Colonic mucosa (tissue), 4 donors: Measurements from ENCODE around the gene STXBP6. TPM values are rescaled to one million over a fixed set of nuclear protein-coding genes. Genes with fewer than 3 reads are reported as not detected.

Experiments
- DNase-seq: peaks from one replicate; pipeline ENCODE4 v3.0.0-alpha.2; 2020
- H3K27ac ChIP-seq: fragments of 200-600 bp; one replicate; pipeline ENCODE4 v1.8.0; 2021
- H3K27me3 ChIP-seq: fragments of 200-600 bp; one replicate; pipeline ENCODE4 v1.8.0; 2021
- H3K36me3 ChIP-seq: fragments of 200-600 bp; one replicate; pipeline ENCODE4 v1.8.0; 2021
- H3K4me1 ChIP-seq: fragments of 200-600 bp; one replicate; pipeline ENCODE4 v1.8.0; 2021; ENCODE audit warnings: mild to moderate bottlenecking
- H3K4me3 ChIP-seq: fragments of 200-600 bp; one replicate; pipeline ENCODE4 v1.8.0; 2021
- H3K9ac ChIP-seq, 2 donors: one replicate each; pipeline ENCODE4 v1.7.0; 2013; ENCODE audit warnings: control low read depth in 2 of 2, low read depth in 2 of 2, low read length in 2 of 2
- H3K9me3 ChIP-seq: fragments of 200-600 bp; one replicate; pipeline ENCODE4 v1.8.0; 2021
- CTCF ChIP-seq: fragments of 200-600 bp; IDR thresholded peaks from one replicate; pipeline ENCODE4 v1.8.0; 2022; ENCODE audit warnings: antibody characterized with exemption, mild to moderate bottlenecking
- intact Hi-C: fragments of 100-400 bp; cut with DNase I; formaldehyde crosslinking; loops from one replicate; pipeline ENCODE4 v1.14.1; 2022
- total RNA-seq, 2 donors: library from RNA; stranded (reverse); fragmentation: NEBNext Ultra II Directional in 1 of 2; extraction: Animal tissue kit (Norgen Biotek cat#: 25700) in 1 of 2; gene quantifications; one replicate each; pipeline ENCODE4 v1.2.1, GENCODE V29; 2021
- donor health status: healthy.
- donor health status: DM: no; HTN: no; CAD: no.
- donor health status: DM: no; HTN: no; CAD: no.

STXBP6 gene
- total RNA-seq, 2 donors from 2014 or later: 23.7 to 26.1 TPM

- intact Hi-C loops: no loop called here
- no peak for DNase-seq
- Histone ChIP-seq H3K27me3 (no peaks in the 10 kb centered on the region), H3K9me3 (no peaks in the 10 kb centered on the region), H3K4me3 (no peak overlapping the region), H3K36me3 (no peaks in the 10 kb centered on the region), H3K4me1 (no peaks in the 10 kb centered on the region), H3K27ac (no peak overlapping the region), H3K9ac (no peak overlapping the region)
- TF ChIP-seq CTCF: no peak
These were observed 78.7 kb downstream of the STXBP6 start for GRCh38 chr14:24971255-24971654.

GRCh38 chr14:24966579-24966964, 83.4 kb downstream of the STXBP6 start:
- no peak for DNase-seq
- H3K4me1 ChIP-seq: no peaks in the 10 kb centered on the region
- H3K9me3 ChIP-seq: no peaks in the 10 kb centered on the region
- H3K27me3 ChIP-seq: no peaks in the 10 kb centered on the region
- no peak overlapping the region for H3K27ac ChIP-seq
- intact Hi-C loops: no loop called here
- TF ChIP-seq CTCF: no peak
- peak overlapping the region in 1 of 2 donors; percentile 23 for H3K9ac ChIP-seq
- no peaks in the 10 kb centered on the region for H3K36me3 ChIP-seq
- H3K4me3 ChIP-seq: no peak overlapping the region

- no peaks in the 10 kb centered on the region for H3K9me3 ChIP-seq
- no peak overlapping the region for H3K4me3 ChIP-seq
- H3K27ac ChIP-seq: no peak overlapping the region
- intact Hi-C loops: no loop called here
- H3K36me3 ChIP-seq: no peaks in the 10 kb centered on the region
- H3K27me3 ChIP-seq: no peaks in the 10 kb centered on the region
- DNase-seq: no peak
- no peaks in the 10 kb centered on the region for H3K4me1 ChIP-seq
- H3K9ac ChIP-seq: peak overlapping the region in 1 of 2 donors; percentile 23
- TF ChIP-seq CTCF: no peak
These were observed 83.9 kb downstream of the STXBP6 start for GRCh38 chr14:24965934-24966578.

- Histone ChIP-seq H3K27ac (no peak overlapping the region), H3K36me3 (no peaks in the 10 kb centered on the region), H3K4me1 (no peaks in the 10 kb centered on the region), H3K27me3 (no peaks in the 10 kb centered on the region), H3K9me3 (no peaks in the 10 kb centered on the region), H3K4me3 (no peak overlapping the region), H3K9ac (no peak overlapping the region)
- DNase-seq: no peak
- TF ChIP-seq CTCF: no peak
- intact Hi-C loops: no loop called here
These were observed 84.4 kb downstream of the STXBP6 start for GRCh38 chr14:24965578-24965933.

- H3K36me3 ChIP-seq: no peaks in the 10 kb centered on the region
- no peak overlapping the region for H3K4me3 ChIP-seq
- DNase-seq: no peak
- H3K9me3 ChIP-seq: no peaks in the 10 kb centered on the region
- no peak overlapping the region for H3K27ac ChIP-seq
- H3K9ac ChIP-seq: no peak overlapping the region
- TF ChIP-seq CTCF: no peak
- H3K27me3 ChIP-seq: no peaks in the 10 kb centered on the region
- H3K4me1 ChIP-seq: no peaks in the 10 kb centered on the region
- intact Hi-C loops: no loop called here
These were observed 85.4 kb downstream of the STXBP6 start for GRCh38 chr14:24964591-24964990.
